Inferior parietal cortex (tissue), 1 donor: ENCODE results near the gene CDHR2.

ENCODE experiments used
- DNase-seq: peaks from one replicate; pipeline ENCODE4 v3.0.0-alpha.2; 2016; ENCODE audit errors: extremely low spot score

The CDHR2 gene, protein sequence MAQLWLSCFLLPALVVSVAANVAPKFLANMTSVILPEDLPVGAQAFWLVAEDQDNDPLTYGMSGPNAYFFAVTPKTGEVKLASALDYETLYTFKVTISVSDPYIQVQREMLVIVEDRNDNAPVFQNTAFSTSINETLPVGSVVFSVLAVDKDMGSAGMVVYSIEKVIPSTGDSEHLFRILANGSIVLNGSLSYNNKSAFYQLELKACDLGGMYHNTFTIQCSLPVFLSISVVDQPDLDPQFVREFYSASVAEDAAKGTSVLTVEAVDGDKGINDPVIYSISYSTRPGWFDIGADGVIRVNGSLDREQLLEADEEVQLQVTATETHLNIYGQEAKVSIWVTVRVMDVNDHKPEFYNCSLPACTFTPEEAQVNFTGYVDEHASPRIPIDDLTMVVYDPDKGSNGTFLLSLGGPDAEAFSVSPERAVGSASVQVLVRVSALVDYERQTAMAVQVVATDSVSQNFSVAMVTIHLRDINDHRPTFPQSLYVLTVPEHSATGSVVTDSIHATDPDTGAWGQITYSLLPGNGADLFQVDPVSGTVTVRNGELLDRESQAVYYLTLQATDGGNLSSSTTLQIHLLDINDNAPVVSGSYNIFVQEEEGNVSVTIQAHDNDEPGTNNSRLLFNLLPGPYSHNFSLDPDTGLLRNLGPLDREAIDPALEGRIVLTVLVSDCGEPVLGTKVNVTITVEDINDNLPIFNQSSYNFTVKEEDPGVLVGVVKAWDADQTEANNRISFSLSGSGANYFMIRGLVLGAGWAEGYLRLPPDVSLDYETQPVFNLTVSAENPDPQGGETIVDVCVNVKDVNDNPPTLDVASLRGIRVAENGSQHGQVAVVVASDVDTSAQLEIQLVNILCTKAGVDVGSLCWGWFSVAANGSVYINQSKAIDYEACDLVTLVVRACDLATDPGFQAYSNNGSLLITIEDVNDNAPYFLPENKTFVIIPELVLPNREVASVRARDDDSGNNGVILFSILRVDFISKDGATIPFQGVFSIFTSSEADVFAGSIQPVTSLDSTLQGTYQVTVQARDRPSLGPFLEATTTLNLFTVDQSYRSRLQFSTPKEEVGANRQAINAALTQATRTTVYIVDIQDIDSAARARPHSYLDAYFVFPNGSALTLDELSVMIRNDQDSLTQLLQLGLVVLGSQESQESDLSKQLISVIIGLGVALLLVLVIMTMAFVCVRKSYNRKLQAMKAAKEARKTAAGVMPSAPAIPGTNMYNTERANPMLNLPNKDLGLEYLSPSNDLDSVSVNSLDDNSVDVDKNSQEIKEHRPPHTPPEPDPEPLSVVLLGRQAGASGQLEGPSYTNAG (N-terminal part only)

GRCh38 chr5:176548967-176549444, at the start of gene CDHR2:
TSS of gene CDHR2 (plus strand) at chr5:176549342. CDS start at chr5:176565353, 16,011 bp downstream.
- DNase-seq: no peak

DNA sequence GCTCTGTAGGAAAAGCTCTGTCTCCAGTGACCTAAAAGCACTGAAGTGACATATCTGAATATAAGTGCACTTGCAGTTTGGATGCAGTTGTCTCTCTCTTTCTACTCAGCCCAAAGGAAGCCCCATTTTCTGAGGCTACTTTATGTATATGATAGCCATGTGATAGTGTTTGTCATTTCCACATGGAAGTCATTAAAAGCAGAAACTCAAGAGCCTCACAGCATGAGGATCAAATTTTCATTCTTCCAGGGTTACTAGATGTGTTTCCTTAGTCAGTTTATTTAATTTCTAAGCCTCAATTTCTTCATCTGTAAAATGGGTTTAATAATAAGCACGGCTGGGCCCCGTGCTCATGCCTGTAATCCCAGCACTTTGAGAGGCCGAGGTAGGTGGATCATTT, 48.6 kb upstream of the CDHR2 start:
- DNase-seq: no peak

- DNase-seq: no peak
Measured at GRCh38 chr5:176501333-176501732, 47.8 kb upstream of the CDHR2 start.

DNA sequence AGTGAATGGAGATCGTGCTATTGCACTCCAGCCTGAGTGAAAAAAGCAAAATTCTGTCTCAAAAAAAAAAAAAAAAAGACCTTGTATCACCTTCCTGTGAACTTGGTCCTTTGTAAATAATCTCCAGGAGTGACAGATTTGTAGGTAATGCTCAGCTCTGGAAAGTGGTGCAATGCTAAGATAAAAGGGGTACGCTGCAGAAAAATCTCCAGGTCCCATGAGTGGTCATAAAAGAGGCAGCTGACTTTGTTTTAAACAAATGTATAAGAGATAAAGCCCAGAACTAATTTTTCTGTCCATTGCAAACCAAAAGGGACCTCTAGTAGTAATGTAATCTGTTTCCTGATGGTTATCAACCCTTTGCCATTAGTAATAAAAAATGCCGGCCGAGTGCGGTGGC, 45.6 kb upstream of the CDHR2 start:
- DNase-seq: no peak

DNA sequence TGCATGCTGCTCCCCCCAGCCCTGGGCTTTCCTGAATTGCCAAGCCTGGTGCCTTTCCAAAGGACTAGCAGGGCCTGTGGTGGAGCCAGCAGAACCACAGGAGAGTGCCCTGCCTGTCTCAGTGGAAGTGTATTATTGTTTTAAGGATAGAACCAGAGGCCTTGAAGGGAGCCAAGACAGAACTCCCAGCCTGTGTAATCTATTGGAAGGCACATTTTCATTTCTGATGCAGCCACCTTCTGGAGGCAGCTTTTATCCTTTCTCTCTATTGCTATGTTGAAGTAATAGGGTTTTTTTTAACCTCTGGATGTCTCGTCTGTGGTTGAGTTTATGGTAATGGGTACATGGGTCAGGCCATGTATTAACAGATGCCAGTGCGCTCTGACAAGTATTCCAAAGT, 41.2 kb upstream of the CDHR2 start:
- no peak for DNase-seq

DNA sequence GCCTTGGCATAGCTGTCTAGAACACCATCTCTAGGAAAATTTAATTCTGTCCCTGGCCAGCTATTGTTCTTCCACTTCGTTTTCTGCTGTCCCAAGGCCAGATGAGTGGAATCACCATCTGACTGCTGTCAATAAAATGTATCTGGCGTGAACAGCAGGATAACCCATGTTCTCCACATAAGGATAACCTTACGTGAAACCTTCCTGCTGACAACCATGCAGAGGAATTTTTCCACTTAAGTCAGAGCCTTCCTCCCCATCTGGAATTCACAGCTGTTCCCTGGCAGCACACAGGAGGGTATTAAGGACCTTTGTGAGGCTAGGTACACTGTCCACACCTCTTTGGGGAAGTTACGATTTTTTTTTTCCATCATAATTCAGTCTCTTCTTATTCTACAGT, 40.5 kb upstream of the CDHR2 start:
- DNase-seq: no peak

GRCh38 chr5:176513788-176514187, 35.4 kb upstream of the CDHR2 start:
- no peak for DNase-seq

DNA sequence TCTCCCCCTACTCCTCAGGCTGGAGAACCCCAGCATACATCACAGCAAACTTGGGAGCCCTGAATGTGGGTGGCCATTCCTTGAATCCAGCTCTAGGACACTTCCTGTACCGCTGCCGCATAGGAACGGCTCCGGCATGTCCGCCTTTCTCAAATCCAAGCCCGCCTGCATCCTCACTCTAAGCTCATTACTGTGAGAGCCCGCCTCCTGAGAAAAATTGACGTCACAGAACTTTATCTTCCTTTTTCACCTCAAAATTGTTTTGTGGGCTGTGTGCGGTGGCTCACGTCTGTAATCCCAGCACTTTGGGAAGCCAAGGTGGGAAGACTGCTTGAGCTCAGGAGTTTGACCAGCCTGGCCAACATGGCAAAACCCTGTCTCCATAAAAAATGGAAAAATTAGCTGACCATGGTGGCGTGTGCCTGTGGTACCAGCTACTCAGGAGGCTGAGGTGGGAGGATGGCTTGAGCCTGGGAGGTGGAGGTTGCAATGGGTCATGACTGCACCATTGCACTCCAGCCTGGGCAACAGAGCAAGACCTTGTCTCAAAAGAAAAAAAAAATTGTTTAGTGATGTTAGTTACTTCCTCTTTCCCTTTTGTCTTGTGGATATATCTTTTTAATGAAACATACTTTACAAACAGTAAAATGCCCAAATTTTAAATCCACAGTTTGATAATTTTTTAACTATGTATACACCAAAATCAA, 34.7 kb upstream of the CDHR2 start:
- no peak for DNase-seq

DNA sequence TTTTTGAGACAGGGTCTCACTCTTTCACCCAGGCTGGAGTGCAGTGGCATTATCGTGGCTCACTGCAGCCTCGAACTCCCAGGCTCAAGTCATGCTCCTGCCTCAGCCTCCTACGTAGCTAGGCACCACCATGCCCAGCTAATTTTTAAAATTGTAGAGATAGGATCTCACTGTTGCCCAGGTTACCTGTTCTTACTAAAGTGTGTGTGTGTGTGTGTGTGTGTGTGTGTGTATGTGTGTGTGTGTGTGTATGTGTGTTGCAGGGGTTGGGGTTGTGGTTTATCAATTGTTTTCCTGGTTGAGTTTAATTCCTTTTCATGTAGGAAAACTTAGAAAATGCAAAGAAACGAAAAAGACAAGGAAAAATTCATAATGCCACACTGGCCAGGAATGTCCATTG, 33.7 kb upstream of the CDHR2 start:
- DNase-seq: no peak

- DNase-seq: no peak
Measured at GRCh38 chr5:176517053-176517661, 32.0 kb upstream of the CDHR2 start.

- no peak for DNase-seq
Measured at GRCh38 chr5:176519810-176520720, 29.1 kb upstream of the CDHR2 start.

DNA sequence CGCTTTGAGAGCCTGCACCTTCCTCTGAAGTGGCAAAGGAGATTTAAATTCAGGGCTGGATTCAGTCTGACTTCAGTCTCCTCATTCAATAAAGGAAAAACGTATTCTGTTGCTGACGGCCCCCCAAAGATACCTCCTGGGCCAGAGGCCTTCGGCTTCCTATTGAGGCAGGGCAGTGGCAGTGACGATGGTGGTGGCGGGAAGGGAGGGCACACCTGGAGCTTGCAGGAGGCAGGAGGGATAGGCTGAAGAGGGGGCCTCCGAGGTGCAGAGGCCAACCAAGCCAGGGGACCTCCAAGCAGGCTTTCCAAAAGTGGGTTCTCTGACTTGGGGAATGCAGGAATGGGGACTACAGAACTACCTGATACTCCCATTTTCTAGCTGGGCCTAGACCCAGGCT, 27.9 kb upstream of the CDHR2 start:
- no peak for DNase-seq

- DNase-seq: no peak
Measured at GRCh38 chr5:176521699-176522263, 27.4 kb upstream of the CDHR2 start.

GRCh38 chr5:176524138-176524537, 25.0 kb upstream of the CDHR2 start:
- DNase-seq: no peak

- DNase-seq: no peak
Measured at GRCh38 chr5:176524987-176525386, 24.2 kb upstream of the CDHR2 start.

- DNase-seq: no peak
Measured at GRCh38 chr5:176525677-176526076, 23.5 kb upstream of the CDHR2 start.

- DNase-seq: no peak
Measured at GRCh38 chr5:176526462-176526861, 22.7 kb upstream of the CDHR2 start.

GRCh38 chr5:176527246-176528222, 21.6 kb upstream of the CDHR2 start:
- DNase-seq: no peak
